ENCODE results near the gene SMIM24.

SMIM24 gene

GRCh38 chr19:3496392-3497273 is 16.3 kb upstream of the SMIM24 start:
- DNase-seq: no peak

- DNase-seq: no peak
Measured at GRCh38 chr19:3494559-3494958, 14.2 kb upstream of the SMIM24 start.

- no peak for DNase-seq
Measured at GRCh38 chr19:3494051-3494450, 13.7 kb upstream of the SMIM24 start.

GRCh38 chr19:3493651-3494050 is 13.3 kb upstream of the SMIM24 start:
- DNase-seq: no peak

- no peak for DNase-seq
Measured at GRCh38 chr19:3492919-3493318, 12.6 kb upstream of the SMIM24 start.

GRCh38 chr19:3492131-3492839 is 12.0 kb upstream of the SMIM24 start:
- DNase-seq: no peak

- DNase-seq: no peak
Measured at GRCh38 chr19:3491396-3492119, 11.2 kb upstream of the SMIM24 start.

GRCh38 chr19:3483226-3483628 is 2.9 kb upstream of the SMIM24 start, which contains the start of gene SMIM44:
TSS of gene SMIM44 (minus strand) at chr19:3483441. CDS start at chr19:3483403, 38 bp downstream.
- no peak for DNase-seq

- no peak for DNase-seq
Measured at GRCh38 chr19:3482507-3483225, 2.3 kb upstream of the SMIM24 start.

GRCh38 chr19:3481241-3482090 is 1.1 kb upstream of the SMIM24 start:
- no peak for DNase-seq

- DNase-seq: no peak
Measured at GRCh38 chr19:3479834-3480215, 500 bp downstream of the SMIM24 start.

GRCh38 chr19:3479177-3479833 is 1.0 kb downstream of the SMIM24 start:
- DNase-seq: no peak

GRCh38 chr19:3478409-3479176 is 1.7 kb downstream of the SMIM24 start:
- DNase-seq: no peak

- DNase-seq: no peak
Measured at GRCh38 chr19:3477951-3478350, 2.4 kb downstream of the SMIM24 start.

GRCh38 chr19:3477506-3477905 is 2.8 kb downstream of the SMIM24 start:
- DNase-seq: no peak

GRCh38 chr19:3476830-3477229 is 3.5 kb downstream of the SMIM24 start:
- DNase-seq: no peak

GRCh38 chr19:3475449-3475848 is 4.9 kb downstream of the SMIM24 start:
- DNase-seq: no peak

- no peak for DNase-seq
Measured at GRCh38 chr19:3474614-3475013, 5.7 kb downstream of the SMIM24 start.

- DNase-seq: no peak
Measured at GRCh38 chr19:3474010-3474409, 6.3 kb downstream of the SMIM24 start.

GRCh38 chr19:3471954-3472655 is 8.2 kb downstream of the SMIM24 start:
- DNase-seq: no peak

Data from GOT3 (cell line).